ENCODE results near the gene FBH1. TPM values are rescaled to one million over a fixed set of nuclear protein-coding genes. Genes with fewer than 3 reads are reported as not detected.
"Not testable (repeated sequence)": the region's sequence is repeated elsewhere in the genome, so short reads cannot be mapped to it uniquely, and the experiment has no call there.

The FBH1 gene
- total RNA-seq, 1 experiment from 2014 or later = 41.1 TPM

- peak; percentile 79 for DNase-seq (ENCODE audit: low spot score)
Measured at GRCh38 chr10:5876181-5876768, 13.8 kb upstream of the FBH1 start.

- not testable (repeated sequence) for DNase-seq (ENCODE audit: low spot score)
Measured at GRCh38 chr10:5877041-5877440, 13.0 kb upstream of the FBH1 start.

- no peak for DNase-seq (ENCODE audit: low spot score)
Measured at GRCh38 chr10:5882961-5883360, 7.1 kb upstream of the FBH1 start.

GRCh38 chr10:5885619-5886018 lies 4.4 kb upstream of the FBH1 start:
- no peak for DNase-seq (ENCODE audit: low spot score)

- DNase-seq (ENCODE audit: low spot score) = no peak
Measured at GRCh38 chr10:5887029-5887428, 3.0 kb upstream of the FBH1 start.

GRCh38 chr10:5887641-5888040 lies 2.4 kb upstream of the FBH1 start:
- no peak for DNase-seq (ENCODE audit: low spot score)

GRCh38 chr10:5888351-5888750 lies 1.7 kb upstream of the FBH1 start:
- no peak for DNase-seq (ENCODE audit: low spot score)

- no peak for DNase-seq (ENCODE audit: low spot score)
Measured at GRCh38 chr10:5888843-5889623, 1.0 kb upstream of the FBH1 start.

GRCh38 chr10:5890452-5890915 lies 441 bp downstream of the FBH1 start:
- DNase-seq (ENCODE audit: low spot score) = no peak

- no peak for DNase-seq (ENCODE audit: low spot score)
Measured at GRCh38 chr10:5891009-5891408, 966 bp downstream of the FBH1 start.

GRCh38 chr10:5892007-5892406 lies 2.0 kb downstream of the FBH1 start:
- DNase-seq (ENCODE audit: low spot score) = no peak

GRCh38 chr10:5893321-5893720 lies 3.3 kb downstream of the FBH1 start:
- no peak for DNase-seq (ENCODE audit: low spot score)

GRCh38 chr10:5894403-5894802 lies 4.4 kb downstream of the FBH1 start:
- DNase-seq (ENCODE audit: low spot score) = no peak

GRCh38 chr10:5894873-5895272 lies 4.8 kb downstream of the FBH1 start:
- DNase-seq (ENCODE audit: low spot score) = no peak

GRCh38 chr10:5895365-5895764 lies 5.3 kb downstream of the FBH1 start:
- no peak for DNase-seq (ENCODE audit: low spot score)

GRCh38 chr10:5895804-5896203 lies 5.8 kb downstream of the FBH1 start:
- no peak for DNase-seq (ENCODE audit: low spot score)

- DNase-seq (ENCODE audit: low spot score) = no peak
Measured at GRCh38 chr10:5896208-5897052, 6.4 kb downstream of the FBH1 start.

GRCh38 chr10:5897053-5897340 lies 7.0 kb downstream of the FBH1 start:
- DNase-seq (ENCODE audit: low spot score) = no peak

GRCh38 chr10:5897504-5897903 lies 7.5 kb downstream of the FBH1 start:
- no peak for DNase-seq (ENCODE audit: low spot score)

- no peak for DNase-seq (ENCODE audit: low spot score)
Measured at GRCh38 chr10:5898163-5898562, 8.1 kb downstream of the FBH1 start.

- no peak for DNase-seq (ENCODE audit: low spot score)
Measured at GRCh38 chr10:5900247-5900646, 10.2 kb downstream of the FBH1 start.

GRCh38 chr10:5902511-5903274 lies 12.7 kb downstream of the FBH1 start:
- no peak for DNase-seq (ENCODE audit: low spot score)

Data from H4 (cell line).